Activated naive CD8-positive, alpha-beta T cell treated with anti-CD3 and anti-CD28 coated beads for 36 hours (primary cell): ENCODE data around the gene CXorf49B. TPM values are rescaled to one million over a fixed set of nuclear protein-coding genes. Genes with fewer than 3 reads are reported as not detected.
"Not testable (repeated sequence)": the region's sequence is repeated elsewhere in the genome, so short reads cannot be mapped to it uniquely, and the experiment has no call there.

Experiments used
- DNase-seq: peaks from one replicate; pipeline ENCODE4 v3.0.0; 2021
- H3K27ac Mint-ChIP-seq: one replicate; pipeline ENCODE4 v1.8.0; 2022; ENCODE audit warnings: mild to moderate bottlenecking, moderate library complexity, mixed read lengths
- H3K27me3 Mint-ChIP-seq: one replicate; pipeline ENCODE4 v1.8.0; 2022; ENCODE audit warnings: mild to moderate bottlenecking, mixed read lengths
- H3K36me3 Mint-ChIP-seq: one replicate; pipeline ENCODE4 v1.8.0; 2021; ENCODE audit warnings: mild to moderate bottlenecking, mixed read lengths
- H3K4me1 Mint-ChIP-seq: one replicate; pipeline ENCODE4 v1.8.0; 2021; ENCODE audit warnings: mixed read lengths
- H3K4me3 Mint-ChIP-seq: one replicate; pipeline ENCODE4 v1.8.0; 2022; ENCODE audit warnings: mild to moderate bottlenecking, moderate library complexity, mixed read lengths
- H3K9me3 Mint-ChIP-seq: one replicate; pipeline ENCODE4 v1.8.0; 2022; ENCODE audit warnings: mixed read lengths
- total RNA-seq, 2 experiments: library from RNA; stranded (reverse); gene quantifications; one replicate each; pipeline ENCODE4 v1.2.3, GENCODE V29; 2021

CXorf49B gene
- not detected for total RNA-seq

DNA sequence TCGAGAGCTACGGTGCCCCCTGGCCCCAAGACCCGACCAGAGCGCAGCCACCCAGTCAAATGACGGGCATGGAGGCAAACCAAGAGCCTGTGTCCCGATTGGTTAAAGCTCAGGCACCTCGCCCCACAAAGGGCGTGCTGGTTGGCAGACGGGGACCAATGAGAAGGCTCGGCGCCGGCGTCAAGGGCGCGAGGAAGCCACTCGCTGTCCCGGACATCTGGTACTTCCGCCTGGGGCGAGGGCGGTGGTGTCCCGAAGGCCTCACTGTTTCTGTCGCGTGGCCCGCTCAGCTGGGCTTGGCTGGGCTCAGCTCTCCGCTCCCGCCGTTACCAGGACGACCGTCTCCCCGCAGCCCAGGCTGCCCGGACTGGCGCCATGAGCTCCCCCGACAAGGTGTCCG, at the start of gene CXorf49B:
Gene CXorf49B (plus strand): TSS at position 301 of the 400 bp plus-strand sequence. CDS start 75 bp downstream, at position 376.
- not testable (repeated sequence) for H3K9me3 Mint-ChIP-seq, H3K4me3 Mint-ChIP-seq, H3K27me3 Mint-ChIP-seq, DNase-seq, H3K36me3 Mint-ChIP-seq, H3K27ac Mint-ChIP-seq, H3K4me1 Mint-ChIP-seq

- H3K4me1 Mint-ChIP-seq, H3K27ac Mint-ChIP-seq, H3K4me3 Mint-ChIP-seq, H3K27me3 Mint-ChIP-seq, H3K36me3 Mint-ChIP-seq, DNase-seq, H3K9me3 Mint-ChIP-seq: not testable (repeated sequence)
Measured at GRCh38 chrX:71714064-71714463, 49.1 kb upstream of the CXorf49B start.

GRCh38 chrX:71715551-71715950, 47.6 kb upstream of the CXorf49B start:
- H3K9me3 Mint-ChIP-seq, H3K27ac Mint-ChIP-seq, DNase-seq, H3K4me1 Mint-ChIP-seq, H3K36me3 Mint-ChIP-seq, H3K27me3 Mint-ChIP-seq, H3K4me3 Mint-ChIP-seq: not testable (repeated sequence)

DNA sequence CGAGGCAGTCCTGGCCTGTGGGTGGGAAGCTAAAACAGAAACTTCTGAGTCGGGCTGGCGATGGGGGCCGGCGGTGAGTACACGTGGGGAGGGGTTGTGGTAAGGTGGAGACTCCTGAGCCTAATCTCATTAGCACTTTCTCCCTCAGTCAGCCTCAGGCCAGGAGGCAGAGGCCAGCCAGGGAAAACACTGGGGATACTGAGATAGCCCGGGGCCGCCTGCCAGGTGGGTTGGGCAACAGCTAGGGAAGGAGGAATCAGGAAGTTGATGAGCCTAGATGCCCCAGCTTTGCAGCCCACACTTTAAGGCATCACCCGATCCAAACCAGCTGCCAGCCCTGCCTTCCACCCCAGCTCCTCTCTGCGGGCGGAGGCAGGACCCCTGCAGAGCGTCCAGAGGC, 46.8 kb upstream of the CXorf49B start:
- H3K9me3 Mint-ChIP-seq, DNase-seq, H3K4me3 Mint-ChIP-seq, H3K4me1 Mint-ChIP-seq, H3K27ac Mint-ChIP-seq, H3K27me3 Mint-ChIP-seq, H3K36me3 Mint-ChIP-seq: not testable (repeated sequence)

DNA sequence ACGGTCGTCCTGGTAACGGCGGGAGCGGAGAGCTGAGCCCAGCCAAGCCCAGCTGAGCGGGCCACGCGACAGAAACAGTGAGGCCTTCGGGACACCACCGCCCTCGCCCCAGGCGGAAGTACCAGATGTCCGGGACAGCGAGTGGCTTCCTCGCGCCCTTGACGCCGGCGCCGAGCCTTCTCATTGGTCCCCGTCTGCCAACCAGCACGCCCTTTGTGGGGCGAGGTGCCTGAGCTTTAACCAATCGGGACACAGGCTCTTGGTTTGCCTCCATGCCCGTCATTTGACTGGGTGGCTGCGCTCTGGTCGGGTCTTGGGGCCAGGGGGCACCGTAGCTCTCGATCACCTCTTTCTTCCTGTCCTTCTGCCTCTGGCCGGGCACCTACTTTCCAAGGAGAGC, 45.0 kb upstream of the CXorf49B start, which contains the start of gene CXorf49:
Gene CXorf49 (minus strand): TSS at position 101 of the 400 bp plus-strand sequence. CDS start 134 bp downstream, outside the sequence.
- not testable (repeated sequence) for DNase-seq, H3K36me3 Mint-ChIP-seq, H3K9me3 Mint-ChIP-seq, H3K27me3 Mint-ChIP-seq, H3K27ac Mint-ChIP-seq, H3K4me3 Mint-ChIP-seq, H3K4me1 Mint-ChIP-seq

DNA sequence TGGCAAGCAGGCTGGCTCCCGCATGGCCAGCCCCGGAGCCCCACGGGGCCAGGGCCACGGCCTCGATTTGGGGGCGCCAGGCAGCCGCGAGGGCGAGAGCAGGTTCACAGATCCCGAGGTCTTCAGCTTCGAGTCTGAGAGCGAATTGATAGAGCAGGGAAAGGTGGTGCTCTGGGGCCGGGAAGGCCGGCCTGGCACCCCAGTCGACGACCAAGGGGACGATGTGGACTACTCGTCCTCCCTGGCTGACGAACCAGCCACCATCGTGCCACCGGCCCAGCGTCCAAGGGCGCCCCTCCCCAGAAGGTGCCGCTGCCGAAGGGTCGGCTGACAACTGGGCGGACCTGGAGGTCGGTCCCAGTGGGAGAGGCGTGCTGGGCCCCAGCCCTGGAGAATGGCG, 44.0 kb upstream of the CXorf49B start:
- not testable (repeated sequence) for H3K4me3 Mint-ChIP-seq, H3K27me3 Mint-ChIP-seq, H3K27ac Mint-ChIP-seq, H3K4me1 Mint-ChIP-seq, DNase-seq, H3K9me3 Mint-ChIP-seq, H3K36me3 Mint-ChIP-seq

DNA sequence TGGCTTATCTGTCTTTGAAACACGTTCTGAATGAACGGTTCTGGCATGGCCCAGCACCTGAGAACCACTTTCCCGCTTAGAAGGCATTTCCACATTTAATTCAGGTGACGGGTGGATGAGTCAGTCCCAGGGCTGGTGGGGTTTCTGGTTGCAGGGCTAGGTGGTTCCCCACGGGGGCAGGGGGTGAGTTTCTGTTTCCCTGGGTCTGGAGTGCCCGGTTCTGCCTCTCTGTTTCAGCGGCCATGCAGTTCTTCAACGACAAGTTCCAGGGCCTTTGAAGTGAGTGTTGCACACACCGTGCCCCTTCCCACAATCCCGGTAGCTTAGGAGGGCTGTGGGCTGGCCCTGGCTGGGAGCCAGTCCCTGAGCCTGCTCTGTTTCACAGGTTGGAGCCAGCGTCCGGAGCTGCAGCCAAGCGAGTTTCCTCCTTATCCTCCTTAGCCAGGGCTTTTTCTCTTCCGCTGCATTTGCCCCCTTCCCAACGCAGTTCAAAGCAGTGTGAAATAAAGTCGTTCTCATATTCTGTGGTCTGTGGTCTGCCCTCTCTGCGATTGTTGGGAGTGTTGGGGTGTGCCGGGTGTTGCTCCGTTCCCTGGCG, 42.8 kb upstream of the CXorf49B start:
- not testable (repeated sequence) for H3K4me3 Mint-ChIP-seq, H3K36me3 Mint-ChIP-seq, H3K9me3 Mint-ChIP-seq

GRCh38 chrX:71760688-71761281, 2.4 kb upstream of the CXorf49B start:
- not testable (repeated sequence) for DNase-seq, H3K27ac Mint-ChIP-seq, H3K36me3 Mint-ChIP-seq, H3K4me3 Mint-ChIP-seq, H3K27me3 Mint-ChIP-seq, H3K9me3 Mint-ChIP-seq, H3K4me1 Mint-ChIP-seq

More for the DNA sequence above, 42.8 kb upstream of the CXorf49B start:
- H3K4me1 Mint-ChIP-seq, H3K27ac Mint-ChIP-seq, DNase-seq, H3K27me3 Mint-ChIP-seq: not testable (repeated sequence)

DNA sequence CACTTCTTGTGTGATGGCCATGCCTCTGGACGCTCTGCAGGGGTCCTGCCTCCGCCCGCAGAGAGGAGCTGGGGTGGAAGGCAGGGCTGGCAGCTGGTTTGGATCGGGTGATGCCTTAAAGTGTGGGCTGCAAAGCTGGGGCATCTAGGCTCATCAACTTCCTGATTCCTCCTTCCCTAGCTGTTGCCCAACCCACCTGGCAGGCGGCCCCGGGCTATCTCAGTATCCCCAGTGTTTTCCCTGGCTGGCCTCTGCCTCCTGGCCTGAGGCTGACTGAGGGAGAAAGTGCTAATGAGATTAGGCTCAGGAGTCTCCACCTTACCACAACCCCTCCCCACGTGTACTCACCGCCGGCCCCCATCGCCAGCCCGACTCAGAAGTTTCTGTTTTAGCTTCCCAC, 1.7 kb downstream of the CXorf49B start:
- H3K27me3 Mint-ChIP-seq, H3K27ac Mint-ChIP-seq, H3K4me1 Mint-ChIP-seq, H3K4me3 Mint-ChIP-seq, H3K9me3 Mint-ChIP-seq, H3K36me3 Mint-ChIP-seq, DNase-seq: not testable (repeated sequence)

DNA sequence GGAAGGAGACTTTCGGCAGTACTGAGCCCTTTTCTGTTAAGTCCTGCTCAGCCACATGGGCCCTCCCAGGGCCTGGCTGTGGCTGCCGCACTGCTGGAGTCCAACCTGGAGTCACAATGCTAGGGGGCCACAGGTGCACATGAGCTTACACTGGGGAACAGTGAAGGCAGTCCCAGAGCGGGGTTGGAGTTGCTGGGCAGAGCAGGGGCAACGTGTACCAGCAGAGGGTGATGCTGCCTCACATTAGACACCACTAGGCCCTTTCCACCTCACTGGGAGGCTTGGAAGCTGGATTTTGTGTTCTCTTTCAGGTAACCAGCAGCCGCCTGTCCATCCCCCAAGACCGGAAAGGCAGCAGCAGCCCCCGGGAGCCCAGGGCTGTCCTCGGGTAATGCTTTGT, 2.5 kb downstream of the CXorf49B start:
- not testable (repeated sequence) for H3K27me3 Mint-ChIP-seq, DNase-seq, H3K27ac Mint-ChIP-seq, H3K9me3 Mint-ChIP-seq, H3K4me3 Mint-ChIP-seq, H3K36me3 Mint-ChIP-seq, H3K4me1 Mint-ChIP-seq

GRCh38 chrX:71767134-71767533, 4.0 kb downstream of the CXorf49B start:
- not testable (repeated sequence) for H3K27me3 Mint-ChIP-seq, DNase-seq, H3K9me3 Mint-ChIP-seq, H3K4me3 Mint-ChIP-seq, H3K36me3 Mint-ChIP-seq, H3K4me1 Mint-ChIP-seq, H3K27ac Mint-ChIP-seq

- H3K27me3 Mint-ChIP-seq, H3K36me3 Mint-ChIP-seq, H3K9me3 Mint-ChIP-seq, H3K27ac Mint-ChIP-seq, DNase-seq, H3K4me3 Mint-ChIP-seq, H3K4me1 Mint-ChIP-seq: not testable (repeated sequence)
Measured at GRCh38 chrX:71778322-71778721, 15.2 kb downstream of the CXorf49B start.

- H3K9me3 Mint-ChIP-seq, H3K36me3 Mint-ChIP-seq, H3K4me1 Mint-ChIP-seq, DNase-seq, H3K4me3 Mint-ChIP-seq, H3K27ac Mint-ChIP-seq, H3K27me3 Mint-ChIP-seq: not testable (repeated sequence)
Measured at GRCh38 chrX:71782225-71782949, 19.2 kb downstream of the CXorf49B start.

DNA sequence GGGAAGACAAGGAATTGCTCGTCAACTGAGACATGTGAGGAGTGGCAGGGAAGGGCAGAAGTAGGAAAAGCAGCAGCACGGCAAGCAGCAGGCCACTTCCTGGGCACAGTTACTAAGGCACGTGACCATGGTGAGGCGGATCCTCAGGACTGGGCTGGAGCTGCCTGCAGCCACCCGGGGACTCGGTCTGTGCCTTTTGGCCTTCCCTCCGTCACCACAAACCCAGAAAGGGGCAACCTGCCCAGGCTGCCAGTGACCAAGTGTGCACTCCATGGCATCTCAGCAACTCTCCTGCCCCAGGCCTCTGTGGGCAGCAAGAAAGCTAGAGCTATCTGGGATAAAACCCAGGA, 19.8 kb downstream of the CXorf49B start:
- not testable (repeated sequence) for H3K27ac Mint-ChIP-seq, H3K9me3 Mint-ChIP-seq, H3K27me3 Mint-ChIP-seq, H3K4me3 Mint-ChIP-seq, H3K4me1 Mint-ChIP-seq, H3K36me3 Mint-ChIP-seq, DNase-seq

DNA sequence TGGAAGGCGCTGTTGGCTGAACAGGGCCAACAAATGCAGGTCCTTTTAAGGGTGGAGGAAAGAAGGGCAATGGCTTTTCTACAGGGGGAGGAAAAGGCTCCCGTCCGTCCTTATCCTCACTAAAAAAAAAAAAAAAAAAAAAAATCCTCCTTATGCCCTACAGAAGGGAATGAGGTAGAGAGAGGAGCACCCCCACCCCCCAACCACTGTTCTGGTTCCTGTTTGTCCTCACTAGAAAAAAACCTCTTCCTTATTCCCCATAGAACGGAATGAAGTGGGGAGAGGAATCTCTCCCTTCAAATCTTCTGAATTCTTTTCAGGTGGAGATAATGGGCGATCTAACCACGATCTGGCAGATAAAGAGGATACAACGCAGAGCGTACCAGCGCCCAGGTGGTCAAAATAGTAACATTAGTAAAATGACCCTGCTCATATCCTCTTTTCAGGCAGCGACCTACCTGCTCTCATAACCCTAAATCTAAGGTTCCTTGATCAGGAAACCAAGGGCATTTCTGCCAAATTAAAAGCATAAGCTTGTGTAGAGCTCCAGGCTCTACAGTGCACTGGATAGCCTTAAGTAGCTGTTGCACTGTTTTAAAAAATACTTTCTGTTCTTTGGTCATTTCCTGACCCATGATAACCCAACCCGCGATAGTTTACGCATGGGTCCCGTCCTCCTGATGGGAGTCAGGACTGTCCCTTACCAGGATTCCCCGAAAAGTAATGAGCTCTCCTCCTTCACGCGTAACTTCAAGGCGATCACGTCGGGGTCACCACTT, 20.6 kb downstream of the CXorf49B start:
- not testable (repeated sequence) for H3K27me3 Mint-ChIP-seq, DNase-seq

More for the DNA sequence above, 20.6 kb downstream of the CXorf49B start:
- not testable (repeated sequence) for H3K4me3 Mint-ChIP-seq, H3K36me3 Mint-ChIP-seq, H3K27ac Mint-ChIP-seq, H3K4me1 Mint-ChIP-seq, H3K9me3 Mint-ChIP-seq
